SK-N-SH (cell line): ENCODE results near the gene EVL.

ENCODE experiments used
- FOSL2 ChIP-seq: IDR thresholded peaks from 2 replicates; pipeline ENCODE4 v1.4.0; 2012; ENCODE audit warnings: low read depth, mild to moderate bottlenecking, moderate library complexity, borderline replicate concordance
- GABPA ChIP-seq: IDR thresholded peaks from 2 replicates; pipeline ENCODE4 v1.4.0; 2012; ENCODE audit warnings: low read depth, mild to moderate bottlenecking
- JUND ChIP-seq: IDR thresholded peaks from 2 replicates; pipeline ENCODE4 v1.4.0; 2012
- RAD21 ChIP-seq: IDR thresholded peaks from 2 replicates; pipeline ENCODE4 v1.6.1; 2012; ENCODE audit warnings: mild to moderate bottlenecking, low read length
- RXRA ChIP-seq: IDR thresholded peaks from 2 replicates; pipeline ENCODE4 v1.4.0; 2012; ENCODE audit warnings: low read depth, mild to moderate bottlenecking, borderline replicate concordance
- SMC3 ChIP-seq: IDR thresholded peaks from 2 replicates; pipeline ENCODE4 v1.6.1; 2012; ENCODE audit warnings: low read depth, low read length, improper control_type of control experiment
- TF ChIP-seq, protein P1 (sequence below): IDR thresholded peaks from 2 replicates; pipeline ENCODE4 v1.4.0; 2012; ENCODE audit warnings: low read depth, borderline replicate concordance
- TF ChIP-seq, protein P2 (sequence below): fragments of 200-600 bp; sonication (generic); IDR thresholded peaks from 2 replicates; pipeline ENCODE4 v1.6.1; 2017; ENCODE audit warnings: antibody characterized with exemption, mild to moderate bottlenecking, moderate library complexity
- TF ChIP-seq, protein P3 (sequence below): IDR thresholded peaks from 2 replicates; pipeline ENCODE4 v1.4.0; 2012; ENCODE audit warnings: low read depth, borderline replicate concordance

DNA sequence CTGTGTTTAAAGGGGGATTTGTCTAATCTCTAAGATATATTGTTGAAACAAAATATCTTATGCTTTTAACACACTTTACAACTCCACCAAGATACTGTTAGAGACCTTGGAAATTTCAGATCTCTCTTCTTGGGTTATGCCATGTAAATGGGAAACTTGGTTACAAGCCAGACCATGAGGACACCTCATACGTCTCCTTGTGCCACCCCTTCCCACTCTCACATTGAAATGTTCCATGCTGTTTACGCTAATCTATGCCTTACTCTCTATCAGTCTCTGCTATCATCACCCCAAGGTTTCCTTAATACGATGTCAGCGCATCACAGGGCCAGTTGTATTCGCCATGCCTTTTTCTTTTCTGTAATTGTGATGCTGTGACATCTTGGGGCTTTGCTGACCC, 107.6 kb downstream of the EVL start:
- TF ChIP-seq GABPA: no peak
- TF ChIP-seq, protein P1, sequence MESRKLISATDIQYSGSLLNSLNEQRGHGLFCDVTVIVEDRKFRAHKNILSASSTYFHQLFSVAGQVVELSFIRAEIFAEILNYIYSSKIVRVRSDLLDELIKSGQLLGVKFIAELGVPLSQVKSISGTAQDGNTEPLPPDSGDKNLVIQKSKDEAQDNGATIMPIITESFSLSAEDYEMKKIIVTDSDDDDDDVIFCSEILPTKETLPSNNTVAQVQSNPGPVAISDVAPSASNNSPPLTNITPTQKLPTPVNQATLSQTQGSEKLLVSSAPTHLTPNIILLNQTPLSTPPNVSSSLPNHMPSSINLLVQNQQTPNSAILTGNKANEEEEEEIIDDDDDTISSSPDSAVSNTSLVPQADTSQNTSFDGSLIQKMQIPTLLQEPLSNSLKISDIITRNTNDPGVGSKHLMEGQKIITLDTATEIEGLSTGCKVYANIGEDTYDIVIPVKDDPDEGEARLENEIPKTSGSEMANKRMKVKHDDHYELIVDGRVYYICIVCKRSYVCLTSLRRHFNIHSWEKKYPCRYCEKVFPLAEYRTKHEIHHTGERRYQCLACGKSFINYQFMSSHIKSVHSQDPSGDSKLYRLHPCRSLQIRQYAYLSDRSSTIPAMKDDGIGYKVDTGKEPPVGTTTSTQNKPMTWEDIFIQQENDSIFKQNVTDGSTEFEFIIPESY: no peak
- TF ChIP-seq, protein P2, sequence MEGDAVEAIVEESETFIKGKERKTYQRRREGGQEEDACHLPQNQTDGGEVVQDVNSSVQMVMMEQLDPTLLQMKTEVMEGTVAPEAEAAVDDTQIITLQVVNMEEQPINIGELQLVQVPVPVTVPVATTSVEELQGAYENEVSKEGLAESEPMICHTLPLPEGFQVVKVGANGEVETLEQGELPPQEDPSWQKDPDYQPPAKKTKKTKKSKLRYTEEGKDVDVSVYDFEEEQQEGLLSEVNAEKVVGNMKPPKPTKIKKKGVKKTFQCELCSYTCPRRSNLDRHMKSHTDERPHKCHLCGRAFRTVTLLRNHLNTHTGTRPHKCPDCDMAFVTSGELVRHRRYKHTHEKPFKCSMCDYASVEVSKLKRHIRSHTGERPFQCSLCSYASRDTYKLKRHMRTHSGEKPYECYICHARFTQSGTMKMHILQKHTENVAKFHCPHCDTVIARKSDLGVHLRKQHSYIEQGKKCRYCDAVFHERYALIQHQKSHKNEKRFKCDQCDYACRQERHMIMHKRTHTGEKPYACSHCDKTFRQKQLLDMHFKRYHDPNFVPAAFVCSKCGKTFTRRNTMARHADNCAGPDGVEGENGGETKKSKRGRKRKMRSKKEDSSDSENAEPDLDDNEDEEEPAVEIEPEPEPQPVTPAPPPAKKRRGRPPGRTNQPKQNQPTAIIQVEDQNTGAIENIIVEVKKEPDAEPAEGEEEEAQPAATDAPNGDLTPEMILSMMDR: no peak
- no peak for TF ChIP-seq RAD21
- no peak for TF ChIP-seq SMC3
- TF ChIP-seq JUND: no peak
- no peak for TF ChIP-seq FOSL2
- TF ChIP-seq, protein P3, sequence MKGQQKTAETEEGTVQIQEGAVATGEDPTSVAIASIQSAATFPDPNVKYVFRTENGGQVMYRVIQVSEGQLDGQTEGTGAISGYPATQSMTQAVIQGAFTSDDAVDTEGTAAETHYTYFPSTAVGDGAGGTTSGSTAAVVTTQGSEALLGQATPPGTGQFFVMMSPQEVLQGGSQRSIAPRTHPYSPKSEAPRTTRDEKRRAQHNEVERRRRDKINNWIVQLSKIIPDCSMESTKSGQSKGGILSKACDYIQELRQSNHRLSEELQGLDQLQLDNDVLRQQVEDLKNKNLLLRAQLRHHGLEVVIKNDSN: no peak
- TF ChIP-seq RXRA: no peak
